Fibroblast of gingiva (primary cell): ENCODE data around the gene ELANE.
"Not testable (repeated sequence)": the region's sequence is repeated elsewhere in the genome, so short reads cannot be mapped to it uniquely, and the experiment has no call there.

Experiments used
- DNase-seq: peaks from one replicate; pipeline ENCODE4 v3.0.0-alpha.2; 2011; ENCODE audit warnings: low read depth

ELANE gene

DNA sequence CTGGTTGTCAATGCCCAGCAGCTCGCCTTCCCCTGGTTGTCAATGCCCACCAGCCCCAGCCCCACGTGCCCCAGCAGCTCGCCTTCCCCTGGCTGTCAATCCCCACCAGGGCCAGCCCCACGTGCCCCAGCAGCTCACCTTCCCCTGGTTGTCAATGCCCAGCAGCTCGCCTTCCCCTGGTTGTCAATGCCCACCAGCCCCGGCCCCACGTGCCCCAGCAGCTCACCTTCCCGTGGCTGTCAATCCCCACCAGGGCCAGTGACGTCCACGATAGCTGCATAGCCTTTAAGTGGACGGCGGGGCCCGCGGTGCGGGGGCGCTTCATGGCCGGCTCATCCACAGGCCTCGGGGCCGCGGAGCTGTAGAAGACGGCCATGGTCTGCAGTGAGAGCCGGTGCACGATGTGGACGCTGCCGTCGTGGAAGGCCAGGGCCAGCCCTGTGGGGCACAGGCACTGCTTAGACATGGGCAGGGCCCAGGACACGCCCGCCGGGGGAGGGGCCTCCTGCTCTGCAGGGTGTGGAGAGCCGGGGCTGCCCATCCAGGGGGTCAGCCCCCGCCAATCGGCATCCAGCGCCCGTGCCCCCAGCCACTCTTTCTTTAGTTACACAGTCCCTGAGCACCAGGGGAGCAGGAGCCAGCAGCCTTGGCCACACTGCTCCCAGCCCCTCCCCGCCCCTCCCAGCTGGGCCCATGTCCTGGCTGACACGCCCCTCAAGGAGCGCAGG is 27.8 kb downstream of the ELANE start:
- no peak for DNase-seq

DNA sequence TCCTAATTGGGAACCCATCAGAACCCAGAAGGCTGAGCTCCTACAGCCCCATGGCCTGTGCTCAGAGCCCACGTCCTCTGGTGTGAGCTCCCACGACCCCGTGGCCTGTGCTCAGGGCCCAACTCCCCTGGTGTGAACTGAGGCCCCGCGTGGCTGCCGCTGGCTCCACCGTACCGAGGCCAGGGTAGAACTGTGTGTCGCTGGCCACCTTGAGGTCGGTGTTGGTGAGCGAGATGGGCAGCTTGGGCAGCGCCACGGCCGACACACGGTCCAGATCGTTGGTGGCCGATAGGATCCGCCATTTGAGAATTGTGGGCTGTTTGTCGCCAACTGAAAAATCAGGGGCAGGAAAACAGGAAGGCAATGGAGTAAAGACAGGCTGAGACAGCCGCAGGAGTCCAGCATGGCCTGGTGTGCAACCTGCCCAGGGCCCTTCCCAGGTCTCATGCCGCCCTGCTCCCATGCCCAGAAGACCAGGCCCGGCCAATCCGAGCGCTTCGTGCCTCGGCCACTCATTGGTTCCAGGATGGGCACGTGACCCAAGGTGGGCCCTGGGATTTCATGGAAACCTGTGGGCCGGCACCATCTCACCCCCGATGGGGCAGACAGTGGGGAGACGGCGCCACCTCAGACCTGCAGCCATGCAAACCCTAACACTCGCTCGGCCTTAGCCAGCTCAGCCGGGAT is 29.4 kb downstream of the ELANE start:
- DNase-seq = no peak

DNA sequence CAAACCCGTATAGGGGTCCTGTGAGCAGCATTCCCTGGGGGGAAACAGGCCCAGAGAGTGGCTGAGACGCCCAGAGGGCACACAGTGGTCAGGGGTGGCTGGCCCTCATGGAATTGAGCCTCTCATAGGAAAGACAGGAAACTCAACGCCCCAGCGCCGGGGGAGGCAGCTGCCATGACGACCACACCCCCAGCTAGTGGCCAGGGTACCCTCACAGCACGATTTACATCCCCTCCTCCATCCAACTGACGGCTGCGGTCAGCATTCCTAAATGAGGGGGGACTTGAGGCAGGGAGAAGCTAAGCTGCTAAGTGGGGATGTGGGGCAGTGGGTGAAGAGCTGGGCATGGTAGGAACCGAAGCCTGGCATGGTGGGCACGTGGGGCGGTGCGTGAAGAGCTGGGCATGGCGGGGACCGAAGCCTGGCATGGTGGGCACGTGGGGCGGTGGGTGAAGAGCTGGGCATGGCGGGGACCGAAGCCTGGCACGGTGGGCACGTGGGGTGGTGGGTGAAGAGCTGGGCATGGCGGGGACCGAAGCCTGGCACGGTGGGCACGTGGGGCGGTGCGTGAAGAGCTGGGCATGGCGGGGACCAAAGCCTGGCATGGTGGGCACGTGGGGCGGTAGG is 30.9 kb downstream of the ELANE start:
- no peak for DNase-seq

DNA sequence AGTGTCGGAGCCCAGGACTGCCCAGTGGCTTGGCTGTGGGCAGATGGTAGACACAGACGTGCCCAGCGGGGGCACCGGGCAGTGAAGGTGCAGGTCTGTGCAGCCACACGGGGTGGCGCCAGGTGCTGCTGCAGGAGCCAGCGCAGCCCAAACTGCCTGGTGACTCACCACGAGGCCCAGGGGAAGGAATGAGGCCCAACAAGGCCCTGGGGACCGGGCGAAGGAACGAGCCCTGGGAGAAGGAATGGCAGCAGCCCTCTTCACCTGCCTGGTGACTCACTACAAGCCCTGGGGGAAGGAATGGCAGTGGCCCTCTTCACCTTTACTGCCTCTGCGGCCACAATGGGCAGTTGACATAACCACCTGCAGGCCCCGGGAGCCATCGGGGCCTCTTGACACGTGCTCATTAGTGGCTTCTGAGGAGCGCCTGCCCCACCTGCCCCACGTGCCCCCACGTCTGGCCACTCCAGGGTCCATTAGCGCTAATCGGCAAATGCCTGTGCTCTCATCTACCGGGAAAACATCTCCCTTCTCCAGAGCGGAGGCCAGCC is 31.6 kb downstream of the ELANE start:
- no peak for DNase-seq

DNA sequence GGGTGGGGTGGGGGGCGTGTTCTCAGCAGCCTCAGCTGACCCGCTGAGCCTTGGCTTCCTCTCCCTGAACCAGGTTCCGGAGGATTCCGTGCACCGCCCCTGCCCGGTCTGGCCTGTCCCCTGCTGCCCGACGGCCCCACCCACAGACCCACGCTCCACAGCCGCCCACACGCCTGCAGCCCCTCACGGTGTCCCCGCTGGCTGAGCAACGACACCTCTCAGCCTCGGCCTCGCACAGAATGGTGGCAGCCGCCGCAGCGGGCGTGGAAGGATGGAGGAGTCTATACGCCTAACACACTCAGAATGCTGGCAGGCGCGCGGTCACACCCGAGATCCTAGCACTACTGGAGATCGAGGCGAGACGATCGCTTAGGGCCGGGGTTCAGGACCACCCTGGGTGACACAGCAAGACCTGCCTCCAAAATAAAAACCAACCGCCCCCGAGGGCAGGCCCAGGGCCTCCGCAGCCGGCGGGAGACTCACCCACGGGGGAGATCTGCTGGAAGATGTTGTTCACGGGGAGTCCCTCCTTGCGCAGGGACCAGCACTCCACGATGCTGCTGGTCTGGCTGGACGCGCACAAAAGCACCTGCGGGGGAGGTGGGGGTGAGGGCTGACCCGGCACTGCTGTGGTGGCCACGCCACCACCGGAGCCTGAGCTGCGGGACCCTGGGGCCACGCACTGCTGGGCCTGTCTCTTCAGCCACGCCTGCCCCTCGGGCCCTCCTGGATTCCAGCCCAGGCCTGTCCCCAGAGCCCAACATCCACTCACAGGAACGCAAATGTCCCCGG is 32.5 kb downstream of the ELANE start:
- no peak for DNase-seq

DNA sequence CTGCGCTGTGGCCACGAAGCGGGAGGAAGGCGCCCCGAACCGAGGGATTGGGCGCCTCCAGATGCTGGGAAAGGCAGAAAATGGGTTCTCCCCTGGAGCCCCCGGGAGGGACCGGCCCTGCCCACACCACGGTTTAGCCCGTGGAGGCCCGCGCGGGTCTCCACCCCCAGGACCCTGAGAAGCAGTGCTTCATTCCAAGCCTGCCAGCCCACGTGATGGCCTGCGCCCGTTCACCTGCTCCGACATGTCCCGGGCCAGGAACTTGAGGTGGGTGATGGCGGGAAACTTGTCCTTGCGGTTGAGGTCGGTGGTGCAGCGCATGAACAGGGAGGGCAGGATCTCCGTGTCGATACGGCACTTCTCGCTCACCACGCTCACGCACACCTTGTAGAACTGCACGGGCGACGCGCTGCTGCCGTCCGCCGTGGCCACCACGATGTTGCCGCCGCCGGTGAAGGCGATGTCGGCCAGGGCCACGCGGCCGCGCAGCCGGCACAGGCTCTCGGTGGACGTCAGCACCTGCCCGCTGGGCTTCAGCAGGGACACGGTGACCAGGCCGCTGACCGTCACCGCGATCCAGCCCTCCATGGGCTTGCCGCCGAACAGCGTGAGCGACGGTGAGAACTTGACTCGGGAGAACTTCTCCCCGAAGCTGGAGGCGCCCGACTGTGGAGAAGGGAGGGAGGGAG is 33.6 kb downstream of the ELANE start:
- DNase-seq = no peak

DNA sequence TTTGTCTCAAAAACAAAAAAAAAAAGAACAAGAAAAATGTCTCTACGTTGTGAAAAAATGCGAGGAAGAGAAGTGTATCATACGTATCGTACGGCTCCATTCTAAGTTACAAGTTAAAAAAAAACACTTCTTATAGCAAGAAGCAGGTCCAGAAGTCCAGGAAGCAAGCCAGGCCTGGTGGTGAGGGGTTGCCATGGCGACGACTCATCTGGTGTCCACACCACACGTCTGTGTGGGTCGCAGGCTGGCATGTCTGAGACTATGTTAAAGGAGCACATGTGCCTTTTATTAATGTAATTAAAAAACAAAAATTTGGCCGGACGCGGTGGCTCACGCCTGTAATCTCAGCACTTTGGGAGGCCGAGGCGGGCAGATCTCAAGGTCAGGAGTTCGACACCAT is 35.0 kb downstream of the ELANE start:
- DNase-seq = peak; percentile 83

DNA sequence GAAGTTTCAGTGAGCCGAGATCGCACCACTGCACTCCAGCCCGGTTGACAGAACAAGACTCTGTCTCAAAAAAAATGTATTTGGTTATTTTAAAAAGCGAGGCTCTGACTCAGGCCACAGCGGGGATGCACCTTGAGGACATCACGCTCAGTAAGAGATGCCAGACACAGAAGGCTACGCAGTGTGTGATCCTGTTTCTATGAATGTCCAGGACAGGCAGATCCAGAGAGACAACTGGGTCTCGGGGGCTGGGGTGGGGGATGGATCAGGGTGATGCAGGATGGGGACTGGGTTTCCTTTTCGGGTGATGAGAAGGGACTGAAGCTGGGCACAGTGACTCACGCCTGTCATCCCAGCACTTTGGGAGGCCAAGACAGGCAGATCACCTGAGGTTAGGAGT is 35.5 kb downstream of the ELANE start:
- no peak for DNase-seq

DNA sequence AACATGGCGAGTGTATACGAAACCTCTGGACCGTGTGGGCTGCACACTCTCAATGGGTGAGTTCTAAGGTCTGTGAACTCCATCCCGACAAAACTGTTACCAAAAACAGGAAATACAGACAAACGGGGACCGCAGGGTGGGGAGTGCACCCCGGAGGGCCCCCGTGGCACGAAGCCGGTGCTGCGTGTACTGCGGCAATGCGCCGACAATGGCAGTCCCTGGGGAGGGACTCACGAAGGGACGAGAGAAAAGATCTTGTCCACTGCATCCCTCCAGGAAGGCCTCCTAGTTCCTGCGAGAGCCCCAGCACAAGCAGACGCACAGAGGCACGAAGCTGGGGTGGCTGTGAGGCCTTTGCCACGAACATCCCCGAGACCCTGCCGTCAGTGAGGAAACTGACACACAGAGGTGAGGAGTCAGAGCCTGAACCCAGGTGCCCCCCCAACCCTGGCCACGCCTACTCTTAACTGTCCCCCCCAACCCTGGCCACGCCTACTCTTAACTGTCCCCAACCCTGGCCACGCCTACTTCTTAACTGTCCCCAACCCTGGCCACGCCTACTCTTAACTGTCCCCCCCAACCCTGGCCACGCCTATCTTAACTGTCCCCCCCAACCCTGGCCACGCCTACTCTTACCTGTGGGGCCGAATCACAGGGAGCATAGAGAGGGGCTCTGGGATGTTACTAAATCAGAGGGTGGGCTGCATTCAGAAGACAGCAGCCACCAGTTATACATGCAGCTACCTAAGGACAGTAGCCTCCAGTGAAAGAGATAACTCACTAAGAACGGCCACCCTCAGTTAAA is 36.7 kb downstream of the ELANE start:
- no peak for DNase-seq

DNA sequence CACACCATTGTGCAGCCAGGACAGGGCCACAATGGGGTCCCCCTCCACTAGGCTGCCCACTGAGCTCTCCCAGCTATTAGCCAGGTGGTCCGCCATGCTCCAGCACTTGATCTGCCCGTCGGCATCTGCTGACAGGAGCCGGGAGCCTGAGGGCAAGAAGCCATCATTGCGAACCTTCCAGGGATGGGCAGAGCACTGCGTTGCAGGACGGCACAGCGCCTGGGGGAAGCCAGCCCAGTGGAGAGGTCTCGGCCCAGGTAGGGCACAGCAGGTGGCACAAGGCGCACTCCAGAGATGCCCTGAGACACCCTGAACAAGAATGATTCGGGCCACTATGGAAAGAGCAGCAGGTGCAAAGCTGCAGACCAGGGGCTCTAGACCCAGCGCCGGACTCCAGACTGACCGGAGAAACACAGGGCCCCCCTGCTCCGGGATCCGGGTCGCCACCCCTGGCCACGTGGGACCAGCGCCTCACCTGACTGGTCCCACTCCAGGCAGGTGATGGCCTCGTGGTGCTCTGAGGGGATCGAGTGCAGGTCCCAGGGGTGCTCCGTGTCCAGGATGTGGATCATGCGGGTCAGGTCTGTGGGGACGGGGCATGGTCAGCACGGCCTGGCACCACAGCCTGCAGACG is 37.7 kb downstream of the ELANE start:
- no peak for DNase-seq

DNA sequence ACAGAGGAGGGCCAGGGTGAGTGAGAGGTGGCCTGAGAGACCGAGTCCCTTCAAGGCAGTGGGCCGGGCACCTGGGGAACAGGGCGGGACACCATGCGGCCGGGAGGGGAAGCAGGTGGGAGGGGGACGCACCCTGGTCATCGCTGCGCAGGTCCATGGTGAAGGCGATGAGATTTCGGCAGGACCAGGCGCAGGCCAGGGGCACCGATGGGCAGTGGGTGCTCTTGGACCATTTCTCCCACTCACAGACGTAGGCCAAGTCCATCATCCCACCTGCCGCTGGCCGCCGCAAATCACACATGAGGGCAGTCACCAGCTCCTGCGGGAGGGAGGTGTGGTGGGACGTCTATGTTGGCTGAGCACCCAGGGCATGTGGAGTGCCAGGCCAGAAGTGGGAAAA is 38.7 kb downstream of the ELANE start:
- no peak for DNase-seq

DNA sequence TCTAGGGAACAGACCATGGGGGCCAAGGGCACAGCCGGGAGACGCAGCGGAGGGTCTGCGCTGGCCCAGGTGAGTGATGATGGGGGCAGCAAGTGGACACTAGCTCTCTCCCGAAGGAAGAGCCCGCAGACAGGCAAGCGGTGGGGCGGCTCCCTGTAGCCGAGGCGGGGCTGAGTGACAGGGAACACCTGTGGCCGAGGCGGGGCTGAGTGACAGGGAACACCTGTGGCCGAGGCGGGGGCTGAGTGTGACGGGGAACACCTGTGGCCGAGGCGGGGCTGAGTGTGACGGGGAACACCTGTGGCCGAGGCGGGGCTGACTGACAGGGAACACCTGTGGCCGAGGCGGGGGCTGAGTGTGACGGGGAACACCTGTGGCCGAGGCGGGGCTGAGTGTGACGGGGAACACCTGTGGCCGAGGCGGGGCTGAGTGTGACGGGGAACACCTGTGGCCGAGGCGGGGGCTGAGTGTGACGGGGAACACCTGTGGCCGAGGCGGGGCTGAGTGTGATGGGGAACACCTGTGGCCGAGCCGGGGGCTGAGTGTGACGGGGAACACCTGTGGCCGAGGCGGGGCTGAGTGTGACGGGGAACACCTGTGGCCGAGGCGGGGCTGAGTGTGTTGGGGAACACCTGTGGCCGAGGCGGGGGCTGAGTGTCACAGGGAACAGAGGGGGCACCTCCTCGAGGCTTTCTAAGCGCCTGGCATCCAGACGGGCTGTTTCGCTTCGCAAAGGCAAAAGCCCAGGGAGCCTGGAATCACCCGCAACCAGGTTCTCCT is 39.5 kb downstream of the ELANE start:
- not testable (repeated sequence) for DNase-seq

DNA sequence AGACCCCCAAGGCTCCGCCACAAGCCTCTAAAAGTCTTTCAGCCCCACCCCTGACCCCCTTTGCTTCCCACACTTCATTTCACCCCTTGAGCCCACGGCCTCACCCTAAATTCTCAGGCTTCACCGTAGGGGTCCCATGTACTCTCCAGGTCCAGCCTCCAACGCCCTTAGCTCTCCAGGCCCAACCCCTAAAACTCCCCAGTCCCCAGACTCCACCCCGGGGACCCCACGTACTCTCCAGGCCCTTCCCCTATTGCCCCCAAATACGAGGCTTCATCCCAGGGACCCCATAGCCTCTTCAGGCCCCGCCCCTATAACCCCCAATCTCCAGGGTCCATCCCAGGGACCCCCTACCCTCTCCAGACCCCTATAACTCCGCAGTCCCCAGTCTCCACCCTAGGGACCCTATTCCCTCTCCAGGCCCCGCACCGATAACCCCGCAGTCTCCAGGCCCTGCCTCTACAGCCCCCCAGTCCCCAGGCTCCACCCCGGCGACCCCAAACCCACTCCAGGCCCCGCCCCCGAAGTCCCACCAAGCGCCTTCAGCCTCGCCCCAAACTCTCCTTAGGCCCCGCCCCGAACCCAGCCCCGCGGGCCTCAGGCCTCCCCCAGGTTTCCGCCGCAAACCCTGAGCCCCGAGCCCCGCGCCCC is 40.3 kb downstream of the ELANE start:
- DNase-seq = no peak

DNA sequence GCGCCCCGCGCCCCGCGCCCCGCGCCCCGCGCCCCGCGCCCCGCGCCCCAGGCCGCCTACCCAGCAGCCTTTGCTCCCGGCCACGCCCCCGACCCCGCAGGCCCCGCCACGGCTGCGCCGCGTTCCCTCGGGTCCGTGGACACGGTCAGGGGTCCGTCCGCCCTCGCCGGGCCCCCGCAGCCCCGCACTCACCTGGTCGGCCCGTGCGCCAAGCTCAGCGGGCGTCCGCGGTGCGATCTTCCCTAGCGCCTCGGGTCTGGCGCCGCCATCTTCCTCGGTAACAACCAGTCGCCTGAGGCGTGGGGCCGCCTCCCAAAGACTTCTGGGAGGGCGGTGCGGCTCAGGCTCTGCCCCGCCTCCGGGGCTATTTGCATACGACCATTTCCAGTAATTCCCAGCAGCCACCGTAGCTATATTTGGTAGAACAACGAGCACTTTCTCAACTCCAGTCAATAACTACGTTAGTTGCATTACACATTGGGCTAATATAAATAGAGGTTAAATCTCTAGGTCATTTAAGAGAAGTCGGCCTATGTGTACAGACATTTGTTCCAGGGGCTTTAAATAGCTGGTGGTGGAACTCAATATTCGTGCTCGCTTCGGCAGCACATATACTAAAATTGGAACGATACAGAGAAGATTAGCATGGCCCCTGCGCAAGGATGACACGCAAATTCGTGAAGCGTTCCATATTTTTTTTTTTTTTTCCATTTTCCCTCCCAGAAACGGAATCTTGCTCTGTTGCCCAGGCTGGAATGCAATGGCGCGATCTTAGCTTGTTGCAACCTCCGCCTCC is 41.0 kb downstream of the ELANE start, which contains the start of the genes MED16 and RNU6-9:
TSS of gene MED16 (minus strand) at position 294 of the 796 bp plus-strand sequence. CDS start 2,056 bp downstream, outside the sequence.
TSS of gene RNU6-9 (plus strand) at position 591 of the 796 bp plus-strand sequence.
- DNase-seq = peak; percentile 92

DNA sequence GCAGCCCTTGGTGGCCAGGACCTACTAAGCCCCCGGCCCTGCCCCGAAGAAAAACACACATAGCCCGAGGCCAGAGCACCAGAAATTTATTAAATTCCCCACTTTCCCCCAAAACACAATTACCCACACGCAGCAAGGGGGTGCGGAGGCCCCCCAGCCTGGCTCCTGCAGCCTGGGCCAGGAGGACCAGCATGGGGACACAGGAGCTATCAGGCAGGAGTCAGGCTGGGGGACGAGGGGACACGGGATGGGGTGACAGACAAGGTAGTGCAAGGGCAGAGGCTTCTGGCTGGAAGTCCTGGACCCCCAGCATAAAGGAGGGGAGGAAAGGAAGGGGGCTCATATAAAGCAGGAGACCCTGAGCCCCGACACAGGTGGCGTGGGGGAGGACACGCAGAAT is 44.3 kb downstream of the ELANE start:
- no peak for DNase-seq

DNA sequence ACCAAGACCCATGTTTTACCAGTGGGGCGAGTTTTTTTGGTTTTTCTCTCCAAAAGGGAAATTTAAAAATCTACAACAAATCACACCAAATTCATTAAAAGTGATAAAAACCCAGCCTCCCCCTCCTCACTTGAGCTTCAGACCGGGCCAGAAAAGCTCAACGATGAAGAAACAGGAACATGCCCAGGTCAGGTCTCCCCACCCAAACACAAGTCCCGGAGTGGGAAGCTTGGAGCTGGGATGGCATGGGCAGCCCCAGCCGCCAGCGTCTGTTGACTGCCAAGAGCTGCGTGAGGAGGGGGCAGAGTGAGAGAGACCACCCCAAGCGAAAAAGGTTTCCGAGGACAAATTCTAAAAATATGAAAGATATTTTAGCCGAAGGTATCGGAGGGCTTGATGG is 44.9 kb downstream of the ELANE start:
- DNase-seq = no peak

DNA sequence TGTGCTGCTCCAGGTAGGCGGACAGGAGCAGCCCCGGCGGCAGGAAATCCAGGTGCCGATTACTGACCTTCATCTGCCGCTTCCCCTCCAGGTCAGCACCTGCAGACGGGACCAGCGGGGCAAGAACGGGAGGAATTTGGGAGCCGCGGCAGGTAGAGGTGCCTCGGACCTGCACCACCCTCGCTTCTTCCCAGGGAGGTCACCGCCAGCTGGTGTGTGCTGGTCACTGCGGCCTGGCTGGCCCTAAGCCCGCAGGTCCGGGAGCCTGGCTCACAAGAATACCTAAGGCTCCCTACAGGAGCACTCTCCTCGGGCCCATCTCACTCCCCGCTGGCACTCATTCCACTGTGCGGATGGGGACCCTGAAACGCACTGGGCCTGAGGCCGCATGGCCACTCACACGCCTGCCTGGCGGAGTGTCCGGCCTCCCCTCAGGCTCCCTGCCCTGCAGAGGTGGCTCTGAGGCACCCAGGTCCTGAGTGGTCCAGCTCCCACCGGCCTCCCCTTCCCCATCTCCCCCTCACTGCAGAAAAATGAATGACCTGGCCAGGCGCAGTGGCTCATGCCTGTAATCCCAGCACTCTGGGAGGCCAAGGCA is 45.4 kb downstream of the ELANE start:
- no peak for DNase-seq
